NK-92 treated with Interleukin-12 subunit alpha and Interleukin-12 subunit beta, amount 100 ng/mL, for 24 hours (cell line): ENCODE measurements around the gene C4orf54.

Experiments
- DNase-seq: peaks from one replicate; lab custom pipeline; 2025; lab: John Stamatoyannopoulos, UW

C4orf54 gene

DNA sequence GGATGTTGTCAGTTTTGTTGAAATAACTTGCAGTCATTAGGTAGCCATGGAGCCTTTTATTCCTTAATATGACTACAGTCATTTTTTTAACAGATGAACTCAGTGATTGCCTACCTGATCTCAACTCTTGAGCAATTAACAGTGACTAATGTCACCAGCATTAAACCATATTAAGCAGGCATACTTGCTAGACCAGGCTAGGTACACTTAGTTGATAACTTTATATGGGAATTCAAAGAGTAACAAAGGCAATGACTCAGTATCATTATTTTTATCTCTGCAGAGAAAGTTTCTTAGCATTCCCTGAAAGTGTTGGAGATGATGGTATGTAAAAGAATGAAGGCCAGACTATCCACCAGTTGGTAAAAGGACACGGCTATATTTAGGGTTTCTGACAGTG, at the start of gene C4orf54:
Gene C4orf54 (minus strand): TSS at position 31 of the 400 bp plus-strand sequence. CDS start 3,180 bp downstream, outside the sequence.
- no peak for DNase-seq

DNA sequence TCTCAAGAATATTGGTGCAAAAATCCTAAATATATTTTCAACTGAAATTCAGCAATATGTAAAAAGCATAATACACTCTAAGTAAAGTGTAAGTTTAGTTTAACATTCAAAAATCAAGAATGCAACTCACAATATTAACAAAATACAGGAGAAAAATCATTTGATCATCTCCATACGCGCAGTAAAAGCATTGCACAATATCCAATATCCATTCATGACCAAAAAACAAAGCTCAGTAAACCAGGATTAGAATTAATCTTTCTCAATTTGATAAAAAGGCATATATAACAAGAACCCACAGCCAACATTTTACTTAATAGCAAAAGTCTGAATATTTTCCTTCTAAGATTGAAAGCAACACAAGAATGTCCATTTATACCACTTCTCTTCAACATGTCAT, 48.3 kb upstream of the C4orf54 start:
- DNase-seq = no peak

- no peak for DNase-seq
Measured at GRCh38 chr4:99696801-99697200, 39.2 kb upstream of the C4orf54 start.

GRCh38 chr4:99693140-99693539, 35.5 kb upstream of the C4orf54 start:
- DNase-seq = no peak

DNA sequence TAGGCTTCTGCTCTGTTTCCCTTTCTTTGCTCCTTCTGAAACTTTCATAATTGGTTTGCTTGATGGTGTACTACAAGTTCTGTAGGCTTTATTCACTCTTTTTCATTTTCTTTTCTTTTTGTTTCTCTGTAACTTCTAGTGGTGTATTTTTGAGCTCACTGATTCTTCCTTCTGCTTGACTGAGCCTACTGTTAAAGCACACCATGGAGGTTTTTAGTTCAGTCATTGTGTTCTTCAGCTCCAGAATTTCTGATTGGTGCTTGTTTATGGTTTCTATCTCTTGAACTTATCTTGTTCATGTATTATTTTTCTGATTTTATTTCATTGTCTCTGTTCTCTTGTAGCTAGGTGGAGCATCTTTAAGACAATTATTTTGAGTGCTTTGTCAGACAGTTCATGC, 33.4 kb upstream of the C4orf54 start:
- DNase-seq = no peak

GRCh38 chr4:99690472-99690871, 32.8 kb upstream of the C4orf54 start:
- DNase-seq = no peak

DNA sequence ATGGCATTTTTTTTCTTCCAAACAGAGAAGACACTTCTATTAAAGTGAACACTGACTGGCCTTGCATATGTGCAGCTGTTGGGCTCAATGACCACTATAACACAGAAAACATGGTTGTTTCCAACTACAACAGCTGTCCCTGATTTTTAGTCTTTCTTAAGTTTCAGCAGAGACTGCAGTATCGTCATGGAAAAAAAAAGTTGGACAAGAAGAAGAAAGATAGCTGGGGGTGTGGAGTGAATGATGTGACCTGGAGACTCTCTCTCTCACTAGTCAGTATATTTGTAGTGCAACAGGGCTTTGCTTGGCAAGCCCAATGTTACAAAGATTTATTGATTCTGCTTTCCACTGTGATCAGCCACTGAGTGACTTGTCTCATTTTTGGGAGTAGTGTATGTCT, 29.5 kb upstream of the C4orf54 start:
- no peak for DNase-seq

DNA sequence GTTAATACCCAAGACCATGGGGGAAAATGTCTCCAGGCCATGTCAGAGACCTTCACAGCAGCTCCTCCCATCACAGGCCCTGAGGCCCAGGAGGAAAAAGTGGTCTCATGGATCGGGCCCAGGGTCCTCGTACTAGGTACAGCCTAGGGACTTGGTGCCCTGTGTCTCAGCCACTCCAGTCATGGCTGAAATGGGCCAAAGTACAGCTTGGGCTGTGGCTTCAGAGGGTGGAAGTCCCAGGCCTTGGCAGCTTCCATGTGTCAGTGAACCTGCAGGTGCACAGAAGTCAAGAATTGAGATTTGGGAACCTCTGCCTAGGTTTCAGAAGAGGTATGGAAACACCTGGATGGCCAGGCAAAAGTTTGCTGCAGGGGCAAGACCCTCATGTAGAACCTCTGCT, 27.6 kb upstream of the C4orf54 start:
- no peak for DNase-seq

- no peak for DNase-seq
Measured at GRCh38 chr4:99683895-99684294, 26.3 kb upstream of the C4orf54 start.

DNA sequence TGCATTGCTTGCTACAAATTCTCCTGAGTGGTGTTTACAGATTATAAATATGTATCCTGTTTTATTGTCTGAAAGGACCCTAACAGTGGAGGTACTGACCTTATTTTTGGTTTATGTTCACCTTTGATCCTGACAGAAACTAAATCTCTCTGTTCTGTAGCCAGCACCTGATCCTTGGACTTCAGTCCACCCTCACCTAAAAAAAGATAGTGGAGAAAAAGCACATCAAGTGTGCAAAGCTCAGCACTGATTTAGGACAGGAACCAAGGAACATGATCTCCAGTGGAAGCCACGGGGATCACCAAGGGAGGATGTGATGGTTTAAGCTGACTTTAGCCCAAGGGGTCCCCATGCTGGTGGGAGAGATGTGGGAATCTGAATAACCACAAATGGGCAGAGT, 22.3 kb upstream of the C4orf54 start:
- no peak for DNase-seq

DNA sequence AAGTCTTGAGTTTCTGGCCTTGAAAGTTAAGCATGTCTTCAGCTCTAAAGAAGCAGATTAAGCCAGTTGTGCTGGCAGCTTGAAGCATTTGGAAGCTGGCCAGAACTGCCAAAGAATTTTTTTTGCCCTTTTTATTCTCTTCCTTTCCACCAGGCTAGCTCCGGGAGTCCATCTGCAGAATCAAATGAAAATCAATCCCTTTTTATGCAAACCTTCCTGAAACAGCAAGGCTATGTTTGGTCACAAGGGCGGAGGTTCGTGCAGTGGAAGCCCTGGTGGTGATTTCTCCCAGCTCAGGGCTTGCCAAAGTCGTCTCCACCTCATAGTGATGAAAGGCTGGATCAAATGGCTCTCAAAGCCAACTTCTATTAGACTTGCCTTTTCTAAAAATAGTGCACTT, 21.6 kb upstream of the C4orf54 start:
- DNase-seq = no peak

- no peak for DNase-seq
Measured at GRCh38 chr4:99677161-99677560, 19.5 kb upstream of the C4orf54 start.

DNA sequence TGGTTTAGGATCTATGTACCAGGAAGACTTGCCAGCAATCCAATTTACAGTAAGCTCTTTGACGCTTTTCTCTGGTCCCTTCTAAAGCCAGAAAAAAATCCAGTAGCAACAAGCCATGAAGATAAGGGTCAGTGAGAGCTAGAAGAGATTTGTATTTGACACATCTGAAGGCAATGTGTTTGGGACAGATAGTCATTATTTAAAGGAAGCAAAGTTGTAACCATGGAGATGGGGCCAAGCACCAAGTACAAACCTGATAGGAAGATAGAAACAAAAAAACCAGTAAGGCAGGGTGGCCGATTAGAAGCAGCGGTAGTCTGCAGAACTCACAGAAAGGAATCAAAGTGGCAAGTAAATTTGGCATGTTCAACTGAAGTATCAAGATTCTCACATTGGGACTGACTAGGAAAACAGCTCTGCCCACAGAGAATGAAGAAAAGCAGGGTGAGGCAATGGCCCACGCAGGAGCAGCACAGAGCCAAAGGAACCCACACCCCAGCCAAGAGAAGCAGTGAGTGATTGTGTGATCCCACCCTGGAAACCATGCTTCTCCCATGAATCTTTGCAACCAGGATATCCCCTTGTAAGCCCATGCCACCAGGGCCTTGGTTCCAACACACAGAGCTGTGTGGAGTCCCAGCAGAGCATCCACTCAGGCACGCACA, 12.9 kb upstream of the C4orf54 start:
- DNase-seq = no peak

DNA sequence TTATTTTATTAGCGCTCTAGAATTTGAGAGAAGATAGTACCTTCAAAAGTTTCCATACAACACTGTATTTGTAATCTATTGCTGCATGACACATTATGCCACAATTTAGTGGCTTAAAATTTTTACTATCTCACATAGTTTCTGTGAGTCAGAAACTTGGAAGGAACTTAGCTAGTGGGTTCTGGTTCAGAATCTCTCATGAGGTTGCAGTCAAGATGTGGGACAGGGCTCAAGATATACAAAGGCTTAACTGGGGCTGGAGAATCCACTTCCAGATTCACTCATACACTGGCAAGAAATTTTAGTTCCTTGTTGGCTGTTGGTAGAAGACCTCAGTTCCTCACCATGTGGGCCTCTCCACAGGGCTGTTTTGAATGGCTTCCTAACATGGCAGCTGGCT, 11.5 kb upstream of the C4orf54 start:
- DNase-seq = no peak

- no peak for DNase-seq
Measured at GRCh38 chr4:99668472-99668871, 10.8 kb upstream of the C4orf54 start.

GRCh38 chr4:99665983-99666382, 8.4 kb upstream of the C4orf54 start:
- DNase-seq = no peak

DNA sequence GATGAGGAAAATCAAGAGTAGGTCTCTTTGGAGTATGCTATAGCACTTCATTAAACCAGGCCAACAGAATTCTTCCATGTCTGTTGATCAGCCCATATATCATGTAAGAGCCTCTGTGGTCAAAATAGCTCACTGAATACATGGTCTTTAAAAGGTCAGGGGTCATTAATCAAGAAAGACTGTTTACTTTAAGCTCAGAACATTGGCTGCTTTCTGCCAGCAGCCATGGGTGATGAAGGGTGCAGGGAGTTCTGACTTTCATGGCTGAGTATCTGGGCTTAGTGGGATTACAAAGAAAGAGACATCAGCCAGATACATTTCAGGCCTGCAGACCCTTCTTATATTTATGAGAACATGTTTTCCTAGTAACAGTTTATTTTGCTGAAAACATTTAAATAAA, 7.1 kb upstream of the C4orf54 start:
- DNase-seq = no peak

DNA sequence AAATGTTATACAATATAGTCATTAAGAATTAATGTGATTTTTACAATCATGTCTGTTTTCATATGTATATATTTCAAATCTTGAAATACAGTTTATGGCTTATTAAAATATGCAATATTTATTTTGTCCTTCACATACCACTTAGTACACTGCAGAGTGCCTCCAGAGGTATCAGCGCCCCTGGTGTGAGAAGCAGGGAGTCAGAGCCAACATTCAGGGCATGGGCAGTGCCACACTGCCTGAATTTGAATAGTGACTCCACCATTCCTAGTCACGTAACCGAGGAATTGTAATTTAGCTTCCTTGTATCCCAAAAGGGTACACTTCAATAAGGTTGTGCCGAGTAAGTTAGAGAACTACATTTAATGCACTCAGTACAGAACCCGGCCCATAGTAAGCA, 4.3 kb upstream of the C4orf54 start:
- no peak for DNase-seq

- DNase-seq = no peak
Measured at GRCh38 chr4:99658666-99659065, 1.0 kb upstream of the C4orf54 start.

GRCh38 chr4:99655308-99656081, 2.1 kb downstream of the C4orf54 start:
- DNase-seq = no peak

- DNase-seq = no peak
Measured at GRCh38 chr4:99654361-99654761, 3.3 kb downstream of the C4orf54 start.

GRCh38 chr4:99653916-99654315, 3.7 kb downstream of the C4orf54 start:
- DNase-seq = no peak

GRCh38 chr4:99652596-99653436, 4.8 kb downstream of the C4orf54 start:
- DNase-seq = no peak
